Lung microvascular endothelial cell (primary cell): ENCODE results near the gene SLC41A3. TPM values are rescaled to one million over a fixed set of nuclear protein-coding genes. Genes with fewer than 3 reads are reported as not detected.
"Not testable (repeated sequence)": the region's sequence is repeated elsewhere in the genome, so short reads cannot be mapped to it uniquely, and the experiment has no call there.

Experiments
- DNase-seq, 2 donors: peaks; one replicate each; pipeline versions ENCODE4 v3.0.0 to v3.0.0-alpha.2; 2010; ENCODE audit warnings: low read depth in 2 of 2
- total RNA-seq: library from RNA; depleted of rRNA; stranded (reverse); fragments of >200 nt; gene quantifications from 2 replicates; pipeline ENCODE4 v1.2.1, GENCODE V29; 2014

Gene SLC41A3
- total RNA-seq, 1 donor from 2014 or later, result 123 TPM

DNA sequence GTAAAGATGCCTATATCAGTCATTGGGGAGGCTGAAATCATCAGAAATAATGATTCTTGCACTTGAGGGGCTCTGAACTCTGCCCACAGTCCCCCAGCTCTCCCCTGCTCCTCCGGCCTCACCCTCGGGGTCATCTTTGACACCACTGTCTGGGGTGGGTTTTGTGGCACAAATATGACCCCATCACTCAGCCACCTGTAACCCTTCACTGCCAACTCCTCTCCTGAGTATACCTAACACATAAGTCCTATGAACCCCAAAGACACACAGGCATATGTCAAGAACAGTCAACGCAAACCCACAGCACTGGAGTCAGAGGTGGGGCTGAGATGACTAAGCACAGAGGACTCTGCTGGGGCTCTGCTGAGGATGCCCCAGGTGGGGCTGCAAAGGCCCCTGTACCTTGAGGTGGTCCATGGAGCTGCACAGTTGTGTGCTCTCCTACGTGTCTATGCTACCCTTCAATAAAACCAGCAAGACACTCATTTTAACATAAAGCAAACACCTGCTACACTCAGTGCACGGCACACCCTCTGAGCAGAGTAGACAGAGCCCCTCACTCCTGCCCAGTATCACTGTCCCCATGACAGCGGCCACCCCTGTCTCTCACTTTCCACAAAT is 29.9 kb downstream of the SLC41A3 start:
- no peak for DNase-seq

DNA sequence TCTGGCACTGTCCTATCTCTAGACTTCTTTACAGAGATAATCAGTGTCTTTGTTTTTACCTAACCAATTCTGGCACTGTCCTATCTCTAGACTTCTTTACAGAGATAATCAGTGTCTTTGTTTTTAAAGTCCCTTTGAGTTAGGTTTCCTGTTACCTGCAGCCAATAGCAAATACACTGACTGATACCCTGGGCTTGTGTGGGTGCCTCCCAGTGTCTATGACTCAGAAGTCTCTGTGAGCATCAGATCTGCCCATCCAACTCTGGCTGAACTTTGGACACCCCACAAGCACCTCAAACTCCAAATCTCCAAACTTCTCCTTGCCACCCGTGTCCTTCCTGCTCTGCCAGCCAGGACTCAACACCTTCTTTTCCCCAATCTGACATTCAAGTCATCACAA is 30.4 kb downstream of the SLC41A3 start:
- DNase-seq, result no peak

DNA sequence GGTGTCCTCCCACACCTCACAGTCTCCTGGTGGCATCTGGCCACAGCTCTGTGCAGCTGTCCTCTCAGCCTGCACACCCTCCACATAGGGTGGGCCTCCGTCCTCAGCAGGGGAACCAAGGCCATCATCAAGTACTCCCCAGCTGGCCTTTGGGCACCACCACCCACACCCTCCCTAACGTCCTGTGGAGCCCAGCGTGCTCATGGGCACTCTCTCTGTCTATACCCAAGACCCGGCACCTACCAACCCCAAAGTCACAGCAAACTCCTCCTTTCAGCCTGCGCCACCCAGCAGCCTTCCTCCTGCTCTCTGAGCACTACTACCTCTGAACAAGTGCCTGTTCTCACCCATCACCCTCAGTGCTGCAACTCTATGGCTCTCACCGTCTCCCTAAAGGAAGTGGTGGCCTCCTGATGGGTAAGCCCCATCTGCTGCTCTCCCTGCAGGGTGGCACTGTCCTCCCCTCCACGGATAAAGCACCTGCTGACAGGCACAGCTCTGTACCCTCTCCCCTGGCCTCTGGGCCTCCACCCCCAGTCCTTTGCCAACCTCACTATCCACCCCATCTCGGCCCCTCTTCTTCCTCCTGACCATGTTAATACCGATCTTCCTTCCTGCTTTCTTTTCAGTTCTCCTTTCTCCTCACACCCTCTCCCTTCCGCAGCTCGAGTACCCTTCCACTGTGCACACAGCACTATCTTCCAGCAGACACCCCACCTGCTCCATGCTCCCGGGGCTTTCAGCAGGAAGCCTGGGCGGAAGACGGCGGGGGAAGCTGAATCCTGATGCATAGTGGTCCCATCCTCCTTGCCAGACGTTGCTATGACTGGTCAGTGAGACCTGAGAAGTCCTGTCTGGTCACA is 31.5 kb downstream of the SLC41A3 start:
- no peak for DNase-seq

DNA sequence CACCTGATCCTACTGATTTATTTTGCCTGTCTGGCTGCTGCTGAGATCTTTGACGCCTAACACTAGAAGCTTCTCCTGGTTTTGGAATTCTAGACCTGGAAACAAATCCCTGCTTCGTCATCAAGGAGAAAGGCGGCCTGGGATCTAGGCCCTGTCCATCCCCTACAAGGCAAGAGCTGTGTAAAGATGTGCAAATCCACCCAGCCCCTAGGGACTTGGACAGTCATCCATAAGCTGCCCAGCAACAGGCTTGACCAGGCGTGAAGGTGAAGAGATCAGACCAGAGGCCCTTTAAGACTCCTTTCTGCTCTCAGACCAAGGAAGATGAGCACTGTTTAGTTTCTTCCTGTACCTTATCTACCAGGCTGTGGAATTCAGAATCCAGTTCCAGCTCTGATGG is 32.2 kb downstream of the SLC41A3 start:
- DNase-seq, result no peak

DNA sequence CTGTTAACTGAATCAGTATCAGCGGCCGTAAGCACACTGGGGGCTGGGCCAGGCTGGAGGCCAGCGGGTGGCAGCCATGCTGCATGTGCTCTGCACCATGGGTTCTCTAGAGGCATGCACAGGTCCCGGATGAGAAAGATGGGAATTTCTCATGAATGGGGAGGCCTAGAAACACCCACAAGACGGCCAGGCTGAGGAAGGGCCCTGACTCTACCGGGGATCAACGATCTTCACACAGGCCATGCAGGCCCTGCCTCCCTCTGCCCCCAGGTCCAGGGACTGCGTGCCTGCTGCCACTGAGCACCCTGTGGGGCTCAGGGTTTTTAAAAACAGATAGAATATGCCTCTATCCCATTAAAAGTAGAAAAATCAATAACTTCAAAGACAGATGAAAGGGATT is 32.7 kb downstream of the SLC41A3 start:
- DNase-seq, result no peak

DNA sequence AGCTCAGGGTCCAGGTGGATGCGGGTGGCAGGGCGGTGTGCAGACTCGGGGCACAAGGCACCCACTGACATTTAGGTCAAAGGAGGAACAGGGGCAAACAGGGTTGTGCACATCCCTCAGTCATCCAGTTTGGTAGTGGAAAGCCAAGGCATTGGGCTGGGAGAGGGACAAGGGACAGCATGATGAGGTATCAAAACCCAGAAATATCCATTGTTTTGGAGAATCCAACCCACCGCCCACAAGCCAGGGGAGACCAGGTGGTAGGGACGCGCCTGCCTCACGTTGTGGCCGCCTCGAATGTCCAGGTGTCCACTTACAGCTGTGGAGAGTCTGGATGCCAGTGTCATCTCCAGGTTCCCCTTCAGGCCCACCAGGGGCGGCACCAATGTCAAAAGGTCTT is 33.3 kb downstream of the SLC41A3 start:
- no peak for DNase-seq

DNA sequence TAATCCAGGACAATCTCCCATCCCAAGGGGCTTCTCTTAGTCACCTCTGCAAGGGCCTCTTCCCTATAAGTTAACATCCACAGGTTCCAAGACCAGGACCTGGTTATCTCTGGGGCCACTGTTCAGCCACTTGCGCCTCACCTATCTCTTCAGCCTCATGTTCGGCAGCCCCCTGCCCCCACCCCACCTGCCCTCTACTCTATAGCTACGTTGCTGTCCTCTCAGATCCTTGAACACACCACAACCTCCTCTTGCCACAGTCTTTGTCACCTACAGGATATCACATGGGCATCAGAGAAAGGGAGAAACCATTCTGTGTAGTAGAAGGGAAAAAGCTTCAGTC is 33.9 kb downstream of the SLC41A3 start:
- DNase-seq, result no peak

DNA sequence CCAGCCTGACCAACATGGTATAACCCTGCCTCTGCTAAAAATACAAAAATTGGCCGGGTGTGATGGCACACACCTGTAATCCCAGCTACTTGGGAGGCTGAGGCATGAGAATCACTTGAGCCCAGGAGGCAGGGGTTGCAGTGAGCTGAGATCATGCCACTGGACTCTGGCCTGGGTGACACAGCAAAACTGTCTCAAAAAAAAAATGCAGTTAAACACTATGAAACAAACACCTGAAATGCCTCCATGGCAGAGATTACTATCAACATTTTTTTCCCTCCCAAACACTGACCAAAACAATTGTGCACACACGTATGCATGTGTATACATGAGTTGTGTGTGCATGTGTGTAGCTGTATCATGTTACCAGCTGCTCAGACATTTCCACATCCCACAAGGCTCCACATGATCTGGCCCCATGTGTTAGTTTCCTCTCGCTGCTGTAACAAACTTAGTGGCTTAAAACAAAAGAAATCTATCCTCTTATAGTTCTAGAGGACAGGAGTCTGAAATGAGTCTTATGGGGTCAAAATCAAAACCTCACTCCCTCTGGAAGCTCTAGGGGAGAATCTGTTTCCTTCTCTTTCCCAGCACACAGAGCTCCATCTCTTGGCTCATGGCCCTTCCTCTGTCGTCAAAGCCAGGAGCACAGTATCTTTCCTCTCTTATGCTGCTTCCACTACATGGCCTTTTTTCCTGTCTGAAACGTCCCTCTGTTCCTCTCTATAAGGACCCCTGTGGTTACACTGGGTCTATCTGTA is 34.5 kb downstream of the SLC41A3 start:
- DNase-seq, result no peak

DNA sequence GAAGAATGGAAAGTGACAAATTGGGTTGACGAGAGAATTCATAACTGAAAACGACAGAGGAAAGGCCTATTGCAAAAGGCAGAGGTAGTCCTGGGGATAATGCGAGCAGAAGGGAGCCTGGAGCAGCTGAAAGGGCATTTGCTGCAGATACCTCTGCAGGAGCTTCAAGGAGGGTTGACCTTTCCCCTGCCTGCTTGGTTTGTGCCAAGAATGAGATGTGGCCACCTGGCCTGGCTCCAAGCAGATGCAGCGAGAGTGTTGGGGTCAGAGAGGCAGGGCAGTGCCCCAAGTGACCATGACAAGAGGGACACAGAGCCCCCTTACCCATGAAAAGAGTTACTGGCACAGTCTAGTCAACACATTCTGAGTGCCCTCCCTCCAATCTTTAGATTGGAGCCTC is 43.5 kb downstream of the SLC41A3 start:
- no peak for DNase-seq

DNA sequence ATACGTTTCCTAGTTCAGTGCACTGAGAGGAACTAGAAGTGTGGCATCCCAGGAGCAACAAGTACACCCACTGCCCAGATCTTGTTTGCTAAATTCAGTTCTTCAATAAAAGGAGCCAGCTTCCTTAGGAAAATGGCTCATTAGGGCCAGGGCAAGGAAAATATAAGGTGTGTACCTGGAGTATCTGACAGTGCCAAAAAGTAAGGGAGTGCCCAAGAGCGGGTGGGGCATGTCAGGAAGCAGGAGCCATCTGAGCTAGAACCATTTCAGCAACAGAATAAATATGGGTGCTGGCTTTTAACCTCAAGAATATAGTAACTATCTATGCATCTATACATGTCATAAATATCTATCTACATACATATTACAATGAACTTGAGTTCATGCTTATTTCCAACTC is 44.1 kb downstream of the SLC41A3 start:
- DNase-seq, result no peak

DNA sequence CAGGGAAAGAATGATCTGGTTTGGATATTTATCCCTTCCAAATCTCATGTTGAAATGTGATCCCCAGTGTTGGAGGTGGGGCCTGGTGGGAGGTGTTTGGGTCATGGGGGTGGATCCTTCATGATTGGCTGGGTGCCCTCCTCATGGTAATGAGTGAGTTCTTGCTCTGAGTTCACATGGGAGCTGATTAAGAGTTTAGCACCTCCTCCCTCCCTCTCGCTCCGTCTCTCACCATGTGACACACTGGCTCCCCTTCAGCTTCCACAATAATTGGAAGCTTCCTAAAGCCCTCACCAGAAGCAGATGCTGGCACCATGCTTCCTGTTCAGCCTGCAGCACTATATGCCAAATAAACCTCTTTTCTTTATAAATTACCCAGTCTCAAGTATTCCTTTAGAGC is 45.1 kb downstream of the SLC41A3 start:
- DNase-seq, result not testable (repeated sequence)

DNA sequence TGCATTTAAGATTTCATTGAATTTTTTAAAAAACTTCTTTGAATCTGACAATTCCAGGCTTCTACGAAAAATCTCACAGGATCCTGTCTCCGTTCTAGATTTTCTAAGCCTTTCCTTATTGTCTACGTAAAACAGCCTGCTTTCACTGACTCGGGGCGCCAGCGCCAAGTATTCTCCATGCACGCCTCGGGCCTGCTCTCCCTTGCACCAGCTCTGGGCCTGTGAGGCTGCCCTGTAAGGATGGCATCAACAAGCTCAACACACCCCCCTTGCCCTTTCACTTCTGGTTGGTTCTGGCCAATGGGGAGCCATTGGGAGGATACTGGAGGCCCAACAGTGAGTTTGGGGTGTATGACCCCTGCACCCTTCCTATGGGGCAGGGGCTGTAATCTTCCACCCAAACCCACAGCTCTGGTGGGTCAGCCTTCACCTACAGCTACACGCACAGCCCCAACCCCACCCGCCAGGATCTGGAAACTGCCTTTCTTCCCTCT is 47.8 kb downstream of the SLC41A3 start:
- DNase-seq, result no peak

DNA sequence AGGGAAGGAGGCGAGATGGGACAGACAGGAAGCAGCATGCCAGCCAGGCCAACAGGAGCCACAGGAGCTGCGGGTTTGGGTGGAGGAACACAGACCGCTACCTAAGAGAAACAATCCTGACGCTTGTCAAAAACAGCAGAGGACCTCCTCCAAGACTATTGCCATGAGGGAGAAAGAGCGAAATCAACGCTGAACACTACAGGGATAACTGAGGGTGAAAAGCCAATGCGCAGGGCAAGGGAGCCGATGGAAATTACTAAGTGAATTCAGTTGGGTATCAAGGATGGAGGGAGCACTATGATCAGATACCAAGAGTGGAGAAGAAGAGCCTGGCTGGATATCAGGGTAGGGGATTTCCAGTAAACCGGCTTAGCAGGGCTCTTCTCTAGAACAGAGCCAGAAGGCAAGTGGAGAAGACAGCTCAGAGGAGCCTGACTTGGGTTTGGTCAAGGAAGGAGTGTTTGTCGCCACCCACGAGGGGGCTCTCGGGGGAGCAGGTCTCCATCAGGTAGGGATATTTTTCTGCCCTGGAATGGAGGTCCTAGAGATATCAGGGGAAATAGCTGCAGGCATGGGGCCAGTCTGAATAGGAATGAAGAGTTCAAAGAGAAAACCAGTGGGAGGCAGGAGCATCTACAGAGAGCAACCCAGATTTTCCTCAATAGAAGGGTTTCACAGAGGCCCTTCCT is 48.4 kb downstream of the SLC41A3 start:
- DNase-seq, result no peak

DNA sequence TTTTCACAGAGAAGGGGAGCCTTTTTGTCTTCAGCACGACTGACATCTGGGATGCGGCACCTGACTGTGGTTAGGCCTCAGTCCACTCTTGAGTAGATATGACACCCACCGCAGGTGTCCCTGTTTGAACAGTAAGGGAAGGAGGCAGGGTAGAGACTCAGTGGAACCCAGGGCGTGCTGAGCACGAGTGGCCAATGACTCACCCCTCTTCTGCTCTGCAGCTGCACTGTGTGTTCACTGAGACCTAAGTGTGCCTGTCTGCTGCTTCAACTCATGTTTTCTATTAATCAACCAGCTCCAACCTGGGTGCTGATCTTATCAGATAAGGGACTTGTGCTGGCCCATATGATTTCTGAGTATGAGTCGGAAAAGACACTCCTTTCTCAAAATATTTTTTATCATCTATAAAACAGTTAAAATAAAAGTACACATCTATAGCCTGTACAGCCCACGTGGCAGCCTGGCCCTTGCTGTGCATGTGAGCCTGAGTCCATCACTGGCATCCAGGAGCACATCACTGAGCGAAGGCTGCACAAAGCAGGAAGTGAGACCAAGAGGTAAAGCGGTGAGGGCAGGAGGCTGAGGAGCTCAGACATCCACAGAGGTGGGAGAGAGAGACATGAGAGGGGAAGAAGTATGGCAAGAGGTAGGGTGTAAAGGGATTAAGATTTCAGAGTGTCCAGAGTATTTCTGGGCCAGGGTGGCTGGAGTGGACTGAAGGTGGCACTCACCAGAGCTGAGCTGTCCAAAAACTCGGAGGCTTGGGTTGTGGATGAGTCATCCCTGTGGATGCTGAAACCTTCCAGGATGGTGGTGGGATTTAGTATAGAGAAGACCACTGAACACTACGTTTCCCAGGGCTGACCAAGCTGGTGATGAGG is 49.2 kb downstream of the SLC41A3 start:
- no peak for DNase-seq

DNA sequence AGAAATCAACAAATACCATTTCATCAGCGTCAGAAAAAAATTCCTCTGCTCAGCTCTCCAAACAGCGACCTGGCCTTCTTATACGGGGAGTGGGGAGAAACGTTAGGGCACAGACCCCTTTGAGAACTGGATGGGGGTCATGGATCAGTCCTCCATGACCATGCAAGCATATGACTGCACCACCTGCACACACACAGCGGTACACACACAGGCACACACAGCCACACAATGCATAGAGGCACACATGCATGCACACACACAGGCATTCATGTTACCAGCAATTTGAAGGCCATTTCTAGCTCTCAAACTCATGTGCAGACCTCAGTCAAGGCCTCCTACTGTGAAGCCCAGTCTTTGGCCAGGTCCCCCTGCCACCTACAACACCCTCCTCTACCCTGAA is 50.2 kb downstream of the SLC41A3 start:
- DNase-seq, result no peak

DNA sequence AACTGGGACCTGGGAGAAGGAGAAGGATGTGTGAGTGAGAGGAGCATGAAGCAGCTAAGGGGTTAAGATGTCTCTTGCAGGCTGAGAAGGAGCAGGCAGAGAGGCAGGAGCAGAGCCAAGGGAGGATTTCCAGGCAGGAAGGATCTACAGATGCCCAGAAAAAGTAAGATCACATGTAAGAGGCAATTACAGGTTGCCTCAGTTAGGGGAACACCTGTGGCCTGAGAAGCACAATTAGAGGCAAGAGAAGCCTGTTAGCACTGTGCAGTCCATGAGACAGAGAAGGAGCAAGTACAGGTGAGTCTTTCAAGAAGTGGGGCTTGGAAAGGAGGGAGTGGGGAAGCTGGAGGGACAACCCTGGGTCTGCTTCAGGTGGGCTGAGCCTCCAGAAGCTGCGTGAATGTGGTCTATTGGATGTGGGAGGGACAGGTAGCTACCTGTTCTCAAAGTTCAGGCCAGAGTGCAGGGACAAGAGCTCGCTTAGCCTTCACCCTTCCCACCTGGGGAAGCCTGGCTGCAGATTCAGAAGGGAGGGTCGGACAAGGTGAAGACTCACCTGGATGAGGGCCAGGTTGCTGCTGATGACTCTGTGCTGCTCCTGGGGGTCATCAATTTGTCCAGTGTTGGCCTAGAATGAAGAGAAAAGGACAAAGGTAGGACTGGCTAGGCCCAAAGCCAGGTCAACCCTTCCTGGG is 50.7 kb downstream of the SLC41A3 start:
- no peak for DNase-seq

DNA sequence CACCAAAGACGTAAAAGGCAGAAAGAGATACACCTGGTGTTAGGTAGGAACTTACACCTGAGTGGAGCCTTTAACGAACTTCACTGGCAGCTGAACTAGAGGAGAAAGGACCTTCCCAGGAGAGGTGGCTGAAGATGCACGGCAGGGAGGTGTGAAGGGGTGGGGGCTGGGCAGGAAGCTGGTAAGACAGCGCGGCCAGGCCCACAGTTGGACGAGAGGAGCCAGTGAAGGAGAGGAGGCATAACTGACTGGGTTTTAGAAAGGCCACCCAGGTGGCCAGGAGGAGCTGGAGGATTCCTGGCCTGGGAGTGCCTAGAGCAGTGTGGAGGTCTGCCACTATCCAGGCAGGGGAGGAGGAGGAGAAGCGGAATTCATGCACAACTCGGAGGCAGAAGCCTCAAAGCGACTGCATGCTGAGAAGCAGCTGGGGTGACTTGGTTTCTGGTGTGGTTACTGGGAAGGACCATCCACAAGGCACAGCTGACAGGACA is 51.9 kb downstream of the SLC41A3 start:
- no peak for DNase-seq

DNA sequence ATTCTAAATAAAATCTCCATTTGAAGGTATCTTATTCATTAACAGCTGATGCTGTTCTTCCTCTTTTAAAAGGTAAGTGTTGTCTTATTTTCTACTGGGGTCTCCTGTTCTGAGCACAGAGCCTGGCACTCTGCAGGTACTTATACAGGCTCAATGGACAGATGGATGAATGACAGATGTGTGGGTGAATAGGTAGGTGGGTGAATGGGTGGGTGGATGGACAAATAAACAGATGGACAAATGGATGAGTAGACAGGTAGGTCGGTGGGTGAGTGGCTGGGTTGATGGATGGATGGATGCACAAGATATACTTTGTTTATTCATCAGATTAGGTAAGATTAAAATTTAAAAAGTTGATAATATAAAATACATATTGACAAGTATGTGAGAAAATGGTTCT is 53.5 kb downstream of the SLC41A3 start:
- no peak for DNase-seq

DNA sequence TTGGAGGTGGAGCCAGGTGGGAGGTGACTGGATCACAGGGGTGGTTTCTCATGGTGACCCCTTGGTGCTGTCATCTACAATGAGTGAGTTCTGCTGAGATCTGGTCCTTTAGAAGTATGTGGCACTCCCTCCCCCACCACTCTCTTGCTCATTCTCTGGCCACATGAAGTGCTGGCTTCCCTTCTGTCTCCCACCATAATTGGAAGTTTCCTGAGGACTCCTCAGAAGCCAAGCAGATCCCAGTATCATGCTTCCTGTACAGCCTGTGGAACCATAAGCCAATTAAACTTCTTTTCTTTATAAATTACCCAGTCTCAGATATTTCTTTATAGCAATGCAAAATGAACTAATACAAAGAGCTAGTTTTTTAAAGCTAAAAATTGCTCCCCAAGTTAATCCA is 54.7 kb downstream of the SLC41A3 start:
- DNase-seq, result no peak

DNA sequence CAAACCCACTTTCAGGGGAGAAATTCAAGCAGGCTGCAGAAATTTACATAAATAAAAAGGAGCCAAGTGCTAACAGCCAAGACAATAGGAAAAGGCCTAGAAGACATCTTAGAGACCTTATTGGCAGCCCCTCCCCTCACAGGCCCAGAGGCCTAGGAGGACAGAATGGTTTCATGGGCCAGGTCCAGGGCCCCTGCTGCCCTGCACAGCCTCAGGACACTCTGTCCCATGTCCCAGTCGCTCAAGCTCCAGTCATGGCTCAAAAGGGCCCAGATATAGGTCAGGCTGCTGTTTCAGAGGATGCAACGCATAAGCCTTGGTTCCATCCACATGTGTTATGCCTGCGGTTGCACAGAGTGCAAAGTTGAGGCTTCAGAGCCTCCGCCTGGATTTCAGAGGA is 55.8 kb downstream of the SLC41A3 start:
- no peak for DNase-seq
